GM12873 (cell line): ENCODE data around the gene CHMP4B.

Experiments
- TF ChIP-seq, protein P1 (sequence below): IDR thresholded peaks from 2 replicates; pipeline ENCODE4 v1.5.1; 2012; ENCODE audit warnings: low read depth, mild to moderate bottlenecking, moderate library complexity, low read length, control low read depth; ENCODE audit not compliant: insufficient read depth; ENCODE audit errors: missing control alignments

Gene CHMP4B

GRCh38 chr20:33875534-33876026 is 64.4 kb downstream of the CHMP4B start:
- TF ChIP-seq, protein P1, sequence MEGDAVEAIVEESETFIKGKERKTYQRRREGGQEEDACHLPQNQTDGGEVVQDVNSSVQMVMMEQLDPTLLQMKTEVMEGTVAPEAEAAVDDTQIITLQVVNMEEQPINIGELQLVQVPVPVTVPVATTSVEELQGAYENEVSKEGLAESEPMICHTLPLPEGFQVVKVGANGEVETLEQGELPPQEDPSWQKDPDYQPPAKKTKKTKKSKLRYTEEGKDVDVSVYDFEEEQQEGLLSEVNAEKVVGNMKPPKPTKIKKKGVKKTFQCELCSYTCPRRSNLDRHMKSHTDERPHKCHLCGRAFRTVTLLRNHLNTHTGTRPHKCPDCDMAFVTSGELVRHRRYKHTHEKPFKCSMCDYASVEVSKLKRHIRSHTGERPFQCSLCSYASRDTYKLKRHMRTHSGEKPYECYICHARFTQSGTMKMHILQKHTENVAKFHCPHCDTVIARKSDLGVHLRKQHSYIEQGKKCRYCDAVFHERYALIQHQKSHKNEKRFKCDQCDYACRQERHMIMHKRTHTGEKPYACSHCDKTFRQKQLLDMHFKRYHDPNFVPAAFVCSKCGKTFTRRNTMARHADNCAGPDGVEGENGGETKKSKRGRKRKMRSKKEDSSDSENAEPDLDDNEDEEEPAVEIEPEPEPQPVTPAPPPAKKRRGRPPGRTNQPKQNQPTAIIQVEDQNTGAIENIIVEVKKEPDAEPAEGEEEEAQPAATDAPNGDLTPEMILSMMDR: no peak

GRCh38 chr20:33878583-33878982 is 67.4 kb downstream of the CHMP4B start:
- TF ChIP-seq, protein P1: no peak

DNA sequence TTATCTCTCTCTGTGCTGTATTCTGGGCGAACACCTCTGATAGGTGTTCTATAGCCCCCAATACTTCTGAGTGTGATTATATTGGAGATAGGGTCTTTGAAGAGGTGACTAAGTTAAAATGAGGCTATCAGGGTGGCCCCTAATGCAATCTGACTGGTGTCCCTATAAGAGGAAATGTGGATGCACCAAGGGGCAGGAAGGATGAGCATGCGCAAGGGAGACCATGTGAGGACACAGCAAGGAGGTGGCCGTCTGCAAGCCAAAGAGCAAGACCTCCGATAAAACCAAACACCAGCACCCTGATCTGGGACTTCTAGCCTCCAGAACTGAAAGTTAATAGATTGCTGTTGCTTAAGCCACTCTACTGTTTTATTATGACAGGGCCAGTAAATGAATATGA is 69.2 kb downstream of the CHMP4B start:
- TF ChIP-seq, protein P1: no peak

GRCh38 chr20:33881989-33882388 is 70.8 kb downstream of the CHMP4B start:
- TF ChIP-seq, protein P1: no peak

DNA sequence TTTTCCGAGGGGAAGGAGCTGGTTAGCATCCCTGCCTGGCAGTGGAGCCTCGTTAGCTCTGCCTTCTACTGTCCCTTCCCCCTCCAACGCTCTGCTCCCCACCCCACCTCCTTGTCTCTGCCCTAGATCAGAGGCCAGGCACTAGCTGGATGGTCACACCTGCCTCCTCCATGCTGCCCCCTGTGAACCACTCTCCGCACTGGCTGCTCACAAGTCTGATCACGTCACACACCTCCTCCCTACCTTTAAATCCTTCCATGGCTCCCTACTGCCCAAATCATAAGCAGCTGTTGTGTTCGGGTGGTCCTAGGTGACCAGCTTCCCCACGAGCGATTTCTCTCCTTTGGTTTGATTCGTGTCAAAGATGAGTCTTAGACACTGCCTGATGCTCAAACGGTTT is 71.3 kb downstream of the CHMP4B start:
- TF ChIP-seq, protein P1: no peak

DNA sequence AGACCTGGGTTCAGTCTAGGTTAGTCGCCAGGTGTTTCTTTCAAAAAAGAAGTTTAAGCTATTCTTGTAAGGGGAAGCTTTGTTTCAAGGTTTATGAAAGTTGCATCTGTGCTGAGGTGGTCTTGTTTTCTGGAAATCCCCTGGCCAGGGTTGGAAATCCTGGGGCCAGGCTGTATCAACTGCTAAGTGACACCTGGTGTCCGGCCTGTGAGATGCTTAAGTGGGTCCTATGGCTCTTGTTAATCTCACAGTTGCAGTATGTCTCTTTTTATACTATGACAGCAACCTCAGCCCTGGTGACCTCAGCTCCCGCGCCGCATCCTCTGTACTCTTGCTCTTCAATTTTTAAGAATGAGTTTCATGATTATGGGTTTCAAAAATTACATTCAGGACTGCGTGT is 72.0 kb downstream of the CHMP4B start:
- TF ChIP-seq, protein P1: peak; percentile 4

- TF ChIP-seq, protein P1: no peak
These were observed 73.5 kb downstream of the CHMP4B start for GRCh38 chr20:33884633-33885032.
